NCI-H82 treated with DMSO at 0.1 percent for 48 hours (cell line): ENCODE data around the gene DIP2C.
"Not testable (repeated sequence)": the region's sequence is repeated elsewhere in the genome, so short reads cannot be mapped to it uniquely, and the experiment has no call there.

Experiments used
- DNase-seq: peaks from one replicate; lab custom pipeline; 2025; ENCODE audit not compliant: unreplicated experiment; lab: John Stamatoyannopoulos, UW

The DIP2C gene

DNA sequence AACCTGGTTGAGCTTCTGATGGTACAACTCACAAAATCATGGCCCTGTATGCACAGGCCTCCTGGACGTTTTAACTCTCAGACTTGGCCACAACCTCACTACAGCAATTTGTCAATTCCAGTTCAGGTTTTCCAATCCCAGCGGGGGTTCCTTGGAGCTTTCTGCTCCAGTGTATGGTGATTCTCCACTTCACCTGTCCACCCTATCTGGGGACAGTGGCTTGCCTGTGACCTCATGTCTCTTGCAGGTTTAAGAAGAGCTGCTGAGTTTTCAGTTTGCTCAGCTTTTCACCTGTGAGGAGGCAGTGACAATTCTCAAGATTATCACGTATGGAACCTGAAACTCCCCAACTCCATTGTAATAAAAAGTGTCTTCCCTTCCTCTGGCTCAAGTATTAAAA, 254.1 kb downstream of the DIP2C start:
- DNase-seq = no peak

DNA sequence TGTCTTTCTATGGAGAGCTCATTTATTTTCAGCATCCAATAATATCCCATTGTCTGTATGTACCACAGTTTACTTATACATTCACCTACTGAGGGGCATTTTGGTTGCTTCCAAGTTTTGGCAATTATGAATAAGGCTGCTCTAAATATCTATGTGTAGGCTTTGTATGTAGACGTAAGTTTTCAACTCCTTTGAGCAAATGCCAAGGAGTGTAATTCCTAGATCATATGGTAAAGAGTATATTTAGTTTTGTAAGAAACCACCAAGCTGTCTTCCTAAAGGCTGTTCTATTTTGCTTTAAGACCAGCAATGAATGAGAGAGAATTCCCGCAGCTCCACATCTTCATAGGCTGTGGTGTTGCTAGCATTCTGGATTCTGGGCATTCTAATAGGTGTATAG, 259.8 kb downstream of the DIP2C start:
- no peak for DNase-seq

DNA sequence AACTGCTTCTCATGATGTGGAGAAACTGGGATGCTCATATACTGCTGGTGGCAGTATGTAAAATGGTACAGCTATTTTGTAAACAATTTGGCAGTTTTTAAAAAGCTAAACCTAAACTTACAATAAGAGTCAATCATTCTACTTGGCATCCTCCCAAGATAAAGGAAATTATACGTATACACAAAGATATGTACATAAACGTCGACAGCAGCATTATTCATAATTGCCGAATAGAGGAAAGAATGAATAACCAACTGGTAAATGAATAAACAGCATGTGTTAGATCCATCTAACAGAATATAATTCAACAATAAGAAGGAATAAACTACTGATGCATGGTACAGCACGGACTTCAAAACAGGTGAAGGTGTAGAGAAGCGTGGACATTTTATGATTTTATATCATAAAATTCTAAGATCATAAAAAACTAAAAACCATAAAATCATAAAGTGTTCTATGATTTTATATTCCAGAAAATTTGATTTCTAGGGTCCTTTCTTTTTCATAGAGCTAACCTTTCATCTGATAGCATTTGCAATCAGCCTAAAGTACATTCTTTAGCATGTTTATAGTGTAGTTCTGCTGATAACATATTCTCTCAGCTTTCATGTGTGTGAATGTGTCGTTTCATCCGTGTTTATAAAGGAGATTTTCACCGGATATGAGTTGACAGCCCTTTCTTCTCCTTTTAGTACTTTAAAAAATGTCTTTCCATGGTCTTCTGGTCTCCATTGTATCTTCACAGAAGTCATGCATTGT, 261.5 kb downstream of the DIP2C start:
- no peak for DNase-seq

DNA sequence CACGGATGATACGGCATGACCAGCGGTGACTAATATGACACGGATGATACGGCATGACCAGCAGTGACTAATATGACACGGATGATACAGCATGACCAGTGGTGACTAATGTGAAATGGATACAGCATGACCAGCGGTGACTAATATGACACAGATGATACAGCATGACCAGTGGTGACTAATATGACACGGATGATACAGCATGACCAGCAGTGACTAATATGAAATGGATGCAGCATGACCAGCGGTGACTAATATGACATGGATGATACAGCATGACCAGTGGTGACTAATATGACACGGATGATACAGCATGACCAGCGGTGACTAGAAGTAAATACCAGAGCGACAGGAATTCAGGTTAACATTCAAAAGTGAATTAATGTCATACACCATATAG, 264.1 kb downstream of the DIP2C start:
- DNase-seq = not testable (repeated sequence)

DNA sequence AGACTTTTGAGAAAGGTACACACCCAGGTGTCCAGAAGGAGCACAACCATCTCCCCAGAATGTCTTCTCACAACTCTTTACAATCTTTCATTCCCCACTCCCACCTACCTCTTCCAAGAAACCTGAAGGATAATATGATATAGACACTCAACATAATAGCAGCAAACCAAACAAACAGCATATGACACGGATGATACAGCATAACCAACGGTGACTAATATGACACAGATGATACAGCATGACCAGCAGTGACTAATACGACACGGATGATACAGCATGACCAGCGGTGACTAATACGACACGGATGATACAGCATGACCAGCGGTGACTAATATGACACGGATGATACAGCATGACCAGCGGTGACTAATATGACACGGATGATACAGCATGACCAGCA, 264.7 kb downstream of the DIP2C start:
- DNase-seq = not testable (repeated sequence)

DNA sequence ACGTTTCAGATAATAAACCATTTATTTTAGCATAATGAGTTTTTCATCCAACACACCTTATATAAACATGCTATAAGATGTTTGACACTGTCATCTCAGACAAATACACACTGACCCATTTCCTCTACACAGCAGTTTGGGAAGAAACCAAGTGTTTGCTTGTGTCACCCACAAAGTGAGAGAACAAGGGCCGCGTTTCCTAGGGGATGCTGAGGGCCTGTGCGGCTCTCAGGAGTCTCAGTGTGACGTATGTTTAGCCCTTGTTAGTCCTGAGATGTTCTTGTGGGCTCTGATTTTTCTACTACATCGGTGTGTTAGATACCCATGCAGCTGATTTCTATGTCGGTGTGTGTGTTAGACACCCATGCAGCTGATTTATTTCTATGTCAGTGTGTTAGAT, 266.3 kb downstream of the DIP2C start:
- no peak for DNase-seq

- no peak for DNase-seq
These were observed 266.8 kb downstream of the DIP2C start for GRCh38 chr10:422675-423074.

DNA sequence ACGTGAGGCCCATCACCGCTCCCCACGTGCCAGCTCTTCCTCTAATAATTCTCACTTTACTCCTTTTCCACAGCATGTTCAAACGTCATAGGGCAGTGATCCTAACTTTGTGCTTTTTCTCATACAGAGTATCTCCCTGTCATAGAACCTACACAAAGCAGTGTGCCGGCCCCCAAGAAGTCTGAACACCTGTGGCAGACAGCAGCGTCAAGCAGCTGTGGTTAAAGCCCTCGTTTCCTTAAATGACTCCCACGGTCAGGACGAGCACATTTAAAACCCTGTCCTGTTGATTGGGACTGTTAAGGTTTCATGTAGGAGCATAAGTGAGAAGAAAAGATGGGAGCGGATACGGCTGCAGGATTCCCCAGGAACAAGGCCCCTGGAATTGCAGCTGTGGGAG, 267.2 kb downstream of the DIP2C start:
- no peak for DNase-seq

DNA sequence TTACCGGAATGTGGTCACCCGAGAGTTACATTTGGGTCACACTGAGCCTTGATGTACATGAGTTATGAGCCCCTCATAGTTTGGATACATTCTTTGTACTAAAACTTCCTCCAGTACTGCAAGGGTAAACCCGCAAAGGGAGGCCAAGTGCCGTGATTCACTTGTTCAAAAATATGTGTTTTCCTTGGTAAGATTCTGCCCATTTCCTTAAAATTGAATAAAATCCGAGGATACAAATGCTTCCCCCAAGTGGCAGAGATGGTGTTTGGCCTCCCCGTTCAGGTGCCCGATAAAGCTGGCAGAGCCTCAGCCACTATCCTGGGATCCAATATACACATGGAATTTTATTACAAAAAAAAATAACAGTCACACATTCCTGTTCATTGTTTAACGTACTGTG, 268.3 kb downstream of the DIP2C start:
- no peak for DNase-seq

GRCh38 chr10:420154-421121, 269.0 kb downstream of the DIP2C start:
- DNase-seq = no peak

- DNase-seq = no peak
These were observed 270.6 kb downstream of the DIP2C start for GRCh38 chr10:418894-419293.

DNA sequence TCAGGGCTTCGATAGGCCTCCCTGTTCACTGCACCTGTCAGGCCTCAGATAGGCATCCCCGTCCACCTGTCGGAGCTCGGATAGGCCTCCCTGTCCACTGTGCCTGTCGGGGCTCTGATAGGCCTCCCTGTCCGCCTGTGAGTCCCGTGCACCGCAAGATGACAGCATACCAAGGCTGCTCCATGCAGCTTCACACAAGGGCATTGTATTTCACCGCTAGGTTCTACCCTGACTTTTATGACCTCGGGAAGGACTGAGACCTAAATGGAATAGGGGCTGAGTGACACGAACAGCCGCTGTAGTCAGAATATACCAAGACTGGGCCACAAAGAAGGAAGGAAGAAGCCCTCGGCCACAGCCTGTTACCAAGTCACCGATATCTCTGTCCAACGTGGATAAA, 271.2 kb downstream of the DIP2C start:
- DNase-seq = no peak

DNA sequence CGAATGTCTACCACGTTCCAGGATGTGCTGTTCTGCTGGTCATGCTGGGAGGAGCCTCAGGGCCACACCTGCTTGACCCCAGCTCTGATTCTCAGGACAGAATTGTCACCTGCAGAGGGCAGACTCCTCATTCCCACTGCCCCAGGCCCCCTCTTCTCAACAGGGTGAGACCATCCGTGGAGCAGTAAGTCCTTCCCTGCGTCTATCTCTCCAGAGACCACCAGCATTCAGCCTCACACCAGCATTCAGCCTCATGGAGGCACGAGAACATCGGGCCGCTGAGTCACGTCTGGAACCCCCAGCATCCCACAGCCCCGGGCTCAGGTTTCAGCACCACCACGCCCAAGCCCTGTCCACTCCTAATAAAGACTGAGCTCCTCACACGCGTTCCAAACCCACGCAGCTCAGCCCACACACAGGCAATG, 273.4 kb downstream of the DIP2C start:
- no peak for DNase-seq

GRCh38 chr10:413662-414071, 275.8 kb downstream of the DIP2C start:
- DNase-seq = peak; percentile 21

DNA sequence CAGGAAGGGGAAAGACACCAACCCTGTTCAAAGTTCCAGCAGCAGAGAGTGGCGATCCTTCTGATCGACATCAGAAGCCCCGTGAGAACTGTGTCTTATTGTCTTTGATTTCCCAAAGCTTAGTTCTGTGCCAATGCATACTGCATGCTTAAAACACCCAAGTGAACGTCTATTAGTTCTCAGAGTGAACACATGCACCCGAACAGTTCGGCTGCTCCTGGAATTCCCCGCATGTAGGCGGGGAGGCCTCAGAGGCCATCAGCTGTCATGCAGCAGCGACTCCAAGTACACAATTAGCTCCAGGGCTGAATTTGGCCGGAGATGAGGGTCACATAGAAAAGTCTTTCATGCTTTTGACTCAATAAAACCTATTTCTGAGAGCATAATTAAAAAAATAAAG, 277.4 kb downstream of the DIP2C start:
- DNase-seq = no peak

GRCh38 chr10:411603-412002, 277.9 kb downstream of the DIP2C start:
- no peak for DNase-seq

- no peak for DNase-seq
These were observed 279.9 kb downstream of the DIP2C start for GRCh38 chr10:409408-410040.

DNA sequence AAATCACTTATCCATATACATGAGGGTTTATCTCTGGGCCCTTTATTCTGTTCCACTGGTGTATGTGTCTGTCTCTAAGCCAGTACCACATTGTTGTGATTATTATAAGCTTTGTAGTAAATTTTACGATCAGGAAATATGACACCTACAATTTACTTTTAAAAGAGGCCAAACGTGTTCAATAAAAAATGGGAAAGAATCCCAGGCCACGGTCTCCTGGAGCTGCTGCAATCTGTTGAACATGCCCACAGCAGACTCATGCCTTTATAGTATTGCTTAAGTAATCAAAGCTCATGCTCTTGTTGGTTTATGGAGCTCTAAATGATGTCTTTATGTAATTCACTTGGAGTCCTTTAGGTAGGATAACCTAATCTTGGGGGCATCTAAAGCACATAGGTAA, 281.2 kb downstream of the DIP2C start:
- no peak for DNase-seq

- DNase-seq = no peak
These were observed 282.5 kb downstream of the DIP2C start for GRCh38 chr10:406976-407375.

DNA sequence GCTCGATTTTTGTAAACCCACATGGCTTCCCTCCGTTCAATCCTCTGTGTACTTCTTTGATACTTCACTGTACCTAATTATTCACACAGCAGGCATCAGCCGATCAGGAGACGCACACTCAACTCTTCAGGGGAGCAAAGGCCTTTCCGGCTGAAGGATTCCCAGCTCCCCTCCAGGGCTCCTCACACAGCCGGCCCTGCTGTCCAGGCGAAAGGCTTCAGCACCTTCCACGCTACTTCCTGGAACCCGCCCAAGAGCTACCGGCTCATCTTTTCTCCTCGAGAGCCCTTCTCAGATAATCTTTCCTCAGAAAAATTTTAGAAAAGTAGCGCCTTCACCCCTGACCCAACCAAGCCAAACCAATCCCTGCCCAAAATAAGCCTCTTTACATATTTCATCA, 283.8 kb downstream of the DIP2C start:
- DNase-seq = no peak

DNA sequence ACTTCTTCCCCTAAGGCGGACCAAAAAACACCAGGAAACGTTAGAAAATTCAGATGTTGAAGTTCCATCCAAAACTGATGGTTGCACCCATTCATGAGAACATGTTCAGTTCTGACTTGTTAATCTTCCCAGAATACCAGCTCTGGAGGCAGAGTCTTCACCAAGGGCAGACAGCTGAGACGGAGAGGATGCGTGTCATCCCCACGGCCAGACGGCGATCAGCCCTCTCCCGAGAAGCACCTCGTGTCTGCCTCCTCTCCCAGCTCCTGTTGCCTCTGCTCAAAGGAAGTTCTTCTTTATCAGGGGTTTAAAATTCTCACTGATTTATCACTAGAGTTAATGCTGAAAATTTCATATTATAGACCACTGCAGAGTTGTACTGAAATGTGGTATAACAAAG, 284.5 kb downstream of the DIP2C start:
- DNase-seq = no peak

DNA sequence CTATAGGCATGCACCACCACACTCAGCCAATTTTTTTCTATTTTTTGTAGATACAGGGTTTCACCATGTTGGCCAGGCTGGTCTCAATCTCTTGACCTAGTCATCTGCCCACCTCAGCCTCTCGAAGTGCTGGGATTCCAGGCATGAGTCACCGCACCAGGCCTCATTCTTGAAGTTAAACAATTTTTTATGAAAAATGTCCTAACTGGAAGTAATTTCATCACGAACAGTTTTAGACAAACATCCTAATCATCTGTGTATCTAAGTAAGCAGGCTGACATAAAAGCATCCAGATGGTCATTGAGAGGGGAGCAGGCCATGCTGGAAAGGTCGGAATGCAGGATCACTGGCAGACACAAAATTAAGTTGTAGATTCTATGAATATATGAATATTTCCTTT, 285.1 kb downstream of the DIP2C start:
- DNase-seq = no peak
